ENCODE measurements around the gene C11orf98.
"Not testable (repeated sequence)": the region's sequence is repeated elsewhere in the genome, so short reads cannot be mapped to it uniquely, and the experiment has no call there.

Gene C11orf98

DNA sequence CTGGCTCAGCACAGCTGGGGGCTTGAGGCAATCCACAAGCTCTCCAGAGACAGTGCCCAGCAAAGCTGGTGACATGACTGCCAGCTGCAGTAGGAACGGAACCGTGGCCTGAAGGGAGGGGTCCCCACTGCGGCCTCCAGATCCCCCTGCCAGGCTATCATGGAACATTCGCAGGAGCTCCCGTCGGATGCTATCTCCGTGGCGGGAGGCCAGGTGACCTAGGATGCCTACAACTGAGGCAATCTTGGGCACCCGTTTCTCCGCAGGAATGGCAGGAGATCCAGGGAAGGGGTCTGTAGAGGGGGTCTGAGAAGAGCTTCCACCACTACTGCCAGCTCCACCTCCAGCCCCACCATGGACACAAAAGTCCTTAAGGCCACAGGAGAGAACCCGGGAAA lies 16.0 kb downstream of the C11orf98 start:
- no peak for DNase-seq

DNA sequence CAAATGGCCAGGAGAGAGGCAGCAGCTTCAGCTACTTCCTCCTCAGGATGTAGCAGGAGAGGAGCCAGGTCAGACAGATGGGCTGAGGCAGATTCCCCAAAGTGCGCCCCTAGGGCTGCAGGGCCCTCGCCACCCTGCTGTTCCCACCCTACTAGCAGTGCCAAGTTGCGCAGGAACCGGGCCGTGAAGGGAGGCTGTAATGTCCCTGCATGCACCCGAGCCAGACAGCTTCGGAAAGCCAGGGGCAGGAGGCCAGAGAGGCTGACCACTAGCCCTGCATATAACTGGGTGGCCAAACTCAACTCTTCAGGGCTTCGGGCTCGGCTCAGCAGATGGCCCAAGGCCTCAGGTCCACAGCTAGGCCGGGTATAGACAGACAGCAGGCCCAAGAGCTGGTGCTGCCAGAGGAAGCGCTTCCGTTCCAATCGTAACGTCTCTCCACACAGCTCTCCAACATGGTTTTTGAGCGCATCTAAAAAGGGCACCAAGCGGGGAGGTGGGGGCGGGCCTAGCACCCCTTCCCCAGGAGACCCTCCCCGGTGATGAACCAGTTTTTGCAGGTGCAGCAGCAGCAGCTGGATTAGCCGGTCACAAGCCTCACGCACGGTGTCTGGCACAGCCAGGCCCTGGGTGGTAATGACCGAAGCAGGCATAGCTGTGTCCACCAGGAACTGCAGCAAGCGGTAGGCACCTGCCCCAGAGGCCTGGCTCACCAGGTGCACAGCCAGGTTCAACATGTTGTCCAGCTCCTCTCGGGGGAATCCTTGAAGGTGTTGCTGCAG lies 16.6 kb downstream of the C11orf98 start:
- DNase-seq: no peak

DNA sequence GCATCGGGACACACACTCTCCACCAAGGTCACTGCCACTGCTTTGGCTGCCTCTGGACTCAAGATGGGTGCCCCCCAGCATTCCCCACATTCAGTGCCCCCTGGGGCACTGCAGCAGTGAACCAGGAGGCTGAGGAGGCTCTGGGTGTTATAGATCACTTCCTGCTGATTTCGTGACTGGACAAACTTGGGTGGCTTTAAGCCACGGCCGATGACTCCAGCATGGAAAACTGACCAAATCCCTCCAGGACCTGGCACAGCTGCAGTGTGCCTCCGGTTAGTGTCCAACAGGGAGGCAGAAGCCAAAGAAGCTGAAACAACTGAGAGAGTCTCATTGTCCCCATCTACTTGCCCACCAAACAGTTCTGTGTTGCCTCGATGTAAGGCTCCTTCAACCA lies 17.4 kb downstream of the C11orf98 start:
- DNase-seq: no peak

DNA sequence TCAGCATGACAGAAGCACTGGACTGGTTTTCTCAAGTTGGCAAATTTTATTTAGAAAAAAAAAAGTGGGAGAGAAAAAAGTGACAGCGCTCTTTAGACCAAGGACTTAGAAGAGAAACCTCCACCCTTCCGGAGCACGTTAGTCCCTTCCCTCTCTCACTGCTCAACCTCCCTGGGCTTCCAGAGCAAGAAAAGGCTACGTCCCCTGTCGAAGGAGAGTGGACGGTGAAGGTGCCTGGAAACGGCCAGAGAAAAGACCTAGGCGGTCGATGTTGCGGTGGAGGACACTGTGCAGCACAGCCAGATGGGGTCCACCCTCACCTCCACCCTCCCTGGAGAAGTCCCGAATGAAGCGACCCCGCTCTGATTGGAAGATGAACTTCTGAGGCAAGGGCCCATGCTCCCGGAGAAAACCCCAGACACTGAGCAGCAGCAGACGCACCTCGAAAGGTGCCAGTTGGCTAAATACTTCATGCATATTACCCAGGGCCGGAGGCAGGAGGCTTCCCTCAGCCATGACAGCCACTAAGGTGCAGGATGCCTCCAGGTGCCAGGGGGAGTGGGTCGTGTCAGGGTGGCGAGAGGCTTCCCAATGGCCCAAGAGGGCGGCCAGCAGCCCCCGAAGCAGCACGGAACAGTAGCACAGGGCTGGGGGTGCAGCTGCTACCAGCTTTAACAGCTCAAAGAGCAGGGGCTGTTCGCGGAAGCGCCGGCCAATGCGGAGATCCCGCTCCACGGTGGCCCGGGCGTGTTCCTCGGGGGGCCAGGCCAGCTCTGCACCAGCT lies 18.0 kb downstream of the C11orf98 start:
- DNase-seq: no peak

DNA sequence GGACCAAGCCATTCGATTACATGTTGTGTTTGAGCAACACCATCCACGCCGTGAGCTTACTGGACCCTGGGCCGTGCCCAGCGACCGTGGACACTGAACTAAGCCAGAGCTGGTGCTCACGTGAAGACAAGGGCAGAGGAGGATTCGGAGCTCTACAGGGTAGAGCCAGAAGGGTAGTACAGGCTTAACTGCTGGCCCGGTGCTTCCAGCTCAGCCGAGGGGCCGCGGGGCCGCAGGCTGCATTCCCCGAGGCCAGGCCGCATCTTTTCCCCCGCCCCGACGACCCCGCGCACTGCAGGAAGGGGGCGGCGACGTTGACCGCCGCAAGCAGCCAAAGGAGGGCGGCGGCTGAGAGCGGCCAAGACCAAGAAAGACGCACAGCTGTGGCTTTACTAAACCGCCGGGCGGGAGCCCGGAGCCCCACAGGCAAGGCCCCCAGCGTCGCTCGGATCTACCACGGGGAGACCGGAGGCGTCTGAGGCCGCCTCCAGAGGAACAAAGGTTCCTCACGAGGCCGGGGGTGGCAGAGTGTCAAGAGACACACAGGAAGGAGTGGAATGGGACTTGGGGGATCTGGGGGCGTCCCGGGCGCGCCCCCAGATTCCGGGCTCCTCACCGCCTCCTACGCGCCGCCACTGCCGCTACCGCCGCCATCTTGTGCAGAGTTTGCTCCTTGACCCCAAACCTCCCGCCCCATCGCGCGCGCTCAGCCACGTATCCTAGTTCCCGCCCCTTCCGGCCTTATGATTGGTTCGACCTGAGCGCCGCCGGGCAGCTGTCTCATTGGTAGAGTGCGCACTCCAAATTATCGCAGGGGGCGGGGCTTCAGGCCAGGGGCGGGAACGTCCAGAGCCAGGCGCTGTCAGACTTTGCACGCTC lies 18.8 kb downstream of the C11orf98 start, which contains the start of gene GANAB:
Gene GANAB, minus strand, starts transcription at position 668 of the 879 bp plus-strand sequence. Its CDS starts 14 bp downstream, at position 654.
- DNase-seq: peak; percentile 96

DNA sequence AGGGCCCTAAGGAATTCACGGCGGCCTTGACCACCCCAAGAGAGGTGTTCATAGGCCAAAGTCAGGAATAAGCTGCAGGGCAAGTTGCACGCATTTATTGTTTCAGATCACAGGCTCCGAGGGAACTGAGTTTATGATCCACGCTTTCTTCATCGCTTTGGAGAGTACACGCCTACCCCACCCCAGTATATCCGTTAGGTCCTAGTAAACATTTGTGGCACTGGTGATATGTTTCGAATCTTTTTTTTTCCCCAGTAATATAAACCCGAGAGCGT lies 19.4 kb downstream of the C11orf98 start:
- DNase-seq: no peak

DNA sequence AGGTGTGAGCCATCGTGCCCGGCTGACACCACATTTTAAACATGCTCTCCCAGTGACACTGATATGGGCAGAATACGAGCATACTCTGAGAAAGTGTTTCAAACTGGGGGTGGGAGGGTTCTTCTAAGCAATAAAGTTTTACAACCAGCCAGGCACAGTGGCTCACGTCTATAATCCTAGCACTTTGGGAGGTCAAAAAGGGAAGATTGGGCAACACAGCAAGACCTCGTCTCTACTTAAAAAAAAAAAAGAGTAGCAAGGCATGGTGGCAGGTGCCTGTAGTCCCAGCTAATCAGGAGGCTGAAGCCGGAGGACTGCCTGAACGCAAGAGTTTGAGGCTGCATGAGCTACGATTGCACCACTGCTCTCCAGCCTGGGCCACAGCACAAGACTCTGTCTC lies 20.8 kb downstream of the C11orf98 start:
- no peak for DNase-seq

DNA sequence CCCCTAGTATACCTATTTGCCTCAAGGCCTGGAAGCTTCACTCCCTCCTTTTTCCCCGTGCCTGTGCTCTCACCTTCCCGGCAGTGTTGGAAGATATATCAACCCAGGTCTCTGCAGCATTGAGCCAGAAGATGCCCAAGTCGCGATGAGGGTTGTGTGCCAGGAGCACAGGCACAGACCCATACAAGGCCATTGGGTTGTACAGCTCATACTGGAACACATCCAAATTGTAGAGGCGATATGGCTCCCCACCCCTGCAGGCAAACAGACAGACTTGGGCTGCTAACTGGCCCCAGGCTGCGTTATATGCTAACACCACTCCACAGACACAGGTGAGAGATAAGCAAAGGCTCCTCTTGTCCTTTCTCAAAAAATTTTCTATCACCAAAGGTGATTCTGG lies 32.5 kb downstream of the C11orf98 start:
- DNase-seq: no peak

DNA sequence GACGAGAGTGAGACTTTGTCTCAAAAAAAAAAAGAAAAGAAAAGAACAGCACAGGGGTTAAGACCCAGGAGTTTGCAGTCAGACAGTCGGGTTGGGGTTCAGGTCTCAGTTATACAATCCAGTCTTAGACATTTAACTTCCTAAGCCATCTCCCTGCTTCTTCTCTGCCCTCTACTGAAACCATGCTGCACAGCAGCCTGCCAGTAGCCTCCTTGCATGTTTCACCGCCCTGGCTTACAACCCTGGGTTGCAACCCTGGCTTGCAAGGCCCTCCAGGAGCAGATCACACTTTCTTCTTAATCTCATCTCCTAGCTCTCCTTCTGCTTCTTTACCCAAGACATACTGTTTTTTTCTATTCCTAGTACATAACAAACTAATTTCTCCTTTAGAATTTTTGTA lies 37.3 kb downstream of the C11orf98 start:
- DNase-seq: no peak

DNA sequence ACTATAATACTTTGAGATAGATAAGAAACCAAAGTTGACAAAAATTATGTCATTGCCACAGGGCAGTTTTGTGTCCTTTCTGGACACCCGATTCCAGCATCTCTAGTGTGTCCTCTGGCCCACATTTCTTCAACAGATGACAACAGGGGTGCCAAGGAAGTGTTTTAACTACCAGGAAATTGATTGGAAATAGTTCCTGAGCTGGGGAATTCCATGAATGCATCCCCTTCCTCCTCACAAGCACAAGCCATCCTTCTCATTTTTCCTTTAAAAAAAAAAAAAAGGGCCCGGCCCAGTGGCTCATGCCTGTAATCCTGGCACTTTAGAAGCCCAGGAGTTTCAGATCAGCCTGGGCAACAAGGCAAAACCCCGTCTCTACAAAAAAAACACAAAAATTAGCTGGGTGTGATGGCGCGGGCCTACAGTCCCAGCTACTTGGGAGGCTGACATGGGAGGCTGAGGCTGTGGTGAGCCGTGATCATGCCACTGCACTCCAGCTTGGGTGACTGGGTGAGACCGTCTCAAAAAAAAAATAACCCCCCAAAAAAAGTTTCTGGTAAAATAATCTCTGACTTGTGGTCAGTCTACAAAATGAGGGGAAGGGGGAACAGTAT lies 42.4 kb downstream of the C11orf98 start:
- no peak for DNase-seq

DNA sequence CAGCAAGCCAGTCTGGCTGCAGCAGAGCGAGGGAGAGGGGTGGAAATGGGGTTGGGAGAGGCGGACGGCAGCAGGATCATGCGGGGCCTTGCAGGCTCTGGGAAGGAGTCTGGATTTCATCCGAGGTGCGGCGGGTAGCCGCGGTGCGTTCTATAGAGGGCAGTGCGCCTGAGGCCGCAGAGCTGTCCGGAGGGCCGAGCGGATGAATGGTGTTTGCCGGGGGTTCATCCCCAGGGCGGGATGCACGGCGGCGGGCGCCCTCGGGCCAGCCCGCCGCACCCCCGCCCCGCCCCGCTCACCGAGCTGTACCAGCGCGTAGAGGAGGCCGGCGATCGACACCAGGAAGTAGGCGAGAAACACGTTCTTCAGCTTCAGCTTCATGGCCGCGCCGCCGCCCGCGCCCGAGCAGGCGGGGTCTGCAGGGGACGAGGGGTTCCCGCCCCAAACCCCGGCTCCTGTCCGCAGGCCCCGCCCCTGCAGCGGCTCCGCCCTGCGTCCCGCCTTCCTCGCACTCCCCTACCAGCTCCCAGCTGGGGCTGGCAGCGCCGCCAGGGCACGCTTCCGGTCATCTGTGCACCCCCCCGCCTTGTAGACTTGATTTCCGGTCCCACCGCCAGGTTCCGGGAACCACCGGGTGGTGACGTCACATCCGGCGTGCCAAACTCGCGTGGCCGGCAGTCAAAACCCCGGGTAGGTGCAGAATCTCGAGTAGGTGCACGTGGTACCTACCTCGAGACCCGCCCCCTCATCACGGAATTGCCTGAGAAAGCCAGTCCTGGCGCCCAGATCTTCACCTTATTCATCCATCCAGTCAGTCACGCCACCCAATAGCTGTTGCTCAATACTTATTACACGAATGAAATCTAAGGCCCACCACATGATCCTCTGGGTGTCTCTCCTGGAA lies 43.2 kb downstream of the C11orf98 start, which contains the start of gene B3GAT3:
Gene B3GAT3, minus strand, starts transcription at position 420 of the 904 bp plus-strand sequence. Its CDS starts 39 bp downstream, at position 381.
- DNase-seq: peak; percentile 98

DNA sequence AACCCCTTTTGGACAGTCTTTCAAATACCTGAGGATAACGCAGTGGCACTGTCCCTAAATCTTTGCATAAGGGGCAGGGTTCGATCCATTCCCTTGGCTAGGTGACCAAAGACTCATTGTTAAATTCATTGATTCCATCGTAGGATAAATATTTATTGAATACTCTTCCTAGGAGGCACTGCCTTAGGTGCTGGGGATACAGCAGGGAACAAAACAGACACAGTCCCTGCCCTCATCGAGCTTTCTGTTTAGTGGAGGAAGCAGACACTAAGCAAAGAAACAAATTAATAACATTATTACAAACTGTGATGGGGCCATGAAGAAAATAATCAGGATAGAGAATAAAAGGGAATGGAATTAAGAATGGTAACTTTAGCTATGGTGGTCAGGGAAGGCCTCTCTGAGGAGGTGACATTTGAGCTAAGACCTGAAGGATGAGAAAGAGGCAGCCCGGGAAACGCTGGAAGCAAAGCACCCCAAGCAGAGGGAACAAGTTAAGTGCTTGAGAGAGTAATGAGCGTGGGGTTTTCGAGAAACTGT lies 43.9 kb downstream of the C11orf98 start:
- DNase-seq: no peak

DNA sequence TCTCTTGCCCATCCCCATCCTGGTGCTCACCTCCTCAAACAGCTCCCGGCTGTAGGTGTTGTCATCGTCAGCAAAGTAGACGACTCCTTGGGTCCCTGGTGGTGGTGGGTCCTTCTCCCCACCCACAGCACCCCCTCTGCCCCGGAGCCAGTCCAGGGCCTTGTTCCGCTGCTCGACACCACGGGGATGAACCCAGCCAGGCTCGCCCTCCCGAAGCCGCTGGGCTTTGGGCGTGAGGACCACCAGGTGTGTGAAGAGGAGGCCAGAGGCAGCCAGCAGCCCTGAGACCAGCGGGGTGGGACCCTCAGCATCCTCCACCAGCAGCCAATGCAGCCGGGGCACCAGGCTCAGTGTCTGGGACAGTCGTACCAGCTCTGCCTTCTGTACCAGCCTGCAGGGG lies 48.1 kb downstream of the C11orf98 start:
- DNase-seq: not testable (repeated sequence)

DNA sequence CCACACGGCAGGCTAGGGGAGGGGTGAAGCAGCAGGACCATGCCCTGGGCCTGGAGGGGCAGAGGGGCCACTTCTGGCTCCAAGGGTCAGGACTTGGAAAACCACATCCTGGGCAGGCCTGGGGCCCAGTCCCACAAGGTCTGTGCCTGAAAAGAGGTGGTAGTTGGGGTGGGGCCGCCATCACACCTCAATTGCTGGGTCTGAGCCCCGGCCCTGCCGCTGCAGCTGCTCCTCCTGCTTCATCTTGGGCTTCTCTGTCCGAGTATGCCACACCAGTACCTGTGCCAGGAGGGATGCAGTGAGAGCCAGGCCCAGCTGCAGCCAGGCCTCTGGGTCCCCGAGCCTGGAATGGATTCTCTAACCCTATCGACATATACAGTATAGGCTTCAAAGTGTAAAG lies 49.5 kb downstream of the C11orf98 start:
- DNase-seq: no peak

DNA sequence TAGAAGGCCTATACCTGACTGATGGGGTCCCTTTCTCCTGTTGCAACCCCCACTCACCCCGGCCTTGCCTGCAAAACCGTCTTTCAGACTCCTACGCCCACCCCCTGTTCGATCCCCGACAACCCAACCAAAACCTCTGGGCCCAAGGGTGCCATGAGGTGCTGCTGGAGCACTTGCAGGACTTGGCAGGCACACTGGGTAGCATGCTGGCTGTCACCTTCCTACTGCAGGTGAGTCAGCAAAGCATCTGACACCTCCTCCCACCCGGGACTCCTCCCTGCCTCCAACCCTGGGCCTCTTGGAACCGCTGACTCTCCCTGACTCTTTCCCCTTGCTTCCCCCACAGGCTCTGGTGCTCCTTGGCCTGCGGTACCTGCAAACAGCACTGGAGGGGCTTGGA lies 50.7 kb downstream of the C11orf98 start:
- DNase-seq: no peak

DNA sequence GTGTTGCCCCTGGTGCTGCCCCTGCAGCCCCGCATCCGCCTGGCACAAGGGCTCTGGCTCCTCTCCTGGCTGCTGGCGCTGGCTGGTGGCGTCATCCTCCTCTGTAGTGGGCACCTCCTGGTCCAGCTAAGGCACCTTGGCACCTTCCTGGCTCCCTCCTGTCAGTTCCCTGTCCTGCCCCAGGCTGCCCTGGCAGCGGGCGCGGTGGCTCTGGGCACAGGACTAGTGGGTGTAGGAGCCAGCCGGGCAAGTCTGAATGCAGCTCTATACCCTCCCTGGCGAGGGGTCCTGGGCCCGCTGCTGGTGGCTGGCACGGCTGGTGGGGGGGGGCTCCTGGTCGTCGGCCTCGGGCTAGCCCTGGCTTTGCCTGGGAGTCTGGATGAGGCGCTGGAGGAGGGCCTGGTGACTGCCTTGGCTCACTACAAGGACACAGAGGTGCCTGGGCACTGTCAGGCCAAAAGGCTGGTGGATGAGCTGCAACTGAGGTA lies 51.7 kb downstream of the C11orf98 start:
- DNase-seq: no peak

All from NCI-H526 treated with DMSO at 0.1 percent for 48 hours (cell line).